Activated CD4-positive, alpha-beta T cell treated with anti-CD3 and anti-CD28 coated beads, Interleukin-2, amount 10 ng/mL, durations not matched to agents 7 days and 5 days (primary cell): ENCODE data around the gene FOCAD. TPM values are rescaled to one million over a fixed set of nuclear protein-coding genes. Genes with fewer than 3 reads are reported as not detected.
A peak's percentile ranks its signal among the peaks of the same experiment; 100 is the strongest.
"Not testable (repeated sequence)": the region's sequence is repeated elsewhere in the genome, so short reads cannot be mapped to it uniquely, and the experiment has no call there.

Source experiments
- CTCF ChIA-PET: fragments of 350-600 bp; sonication (Branson Sonifier 250); formaldehyde crosslinking; loops from one replicate; lab custom pipeline; 2021; ENCODE audit warnings: antibody characterized with exemption; lab: Charles Lee
- POLR2A ChIA-PET: fragments of 350-600 bp; sonication (Branson Sonifier 250); formaldehyde crosslinking; loops from one replicate; lab custom pipeline; 2021; ENCODE audit warnings: antibody characterized with exemption; lab: Charles Lee
- DNase-seq: peaks from one replicate; pipeline ENCODE4 v3.0.0-alpha.2; 2020
- H3K27ac Mint-ChIP-seq: one replicate; pipeline ENCODE4 v1.8.0; 2021; ENCODE audit warnings: mild to moderate bottlenecking, moderate library complexity, mixed read lengths
- H3K27me3 Mint-ChIP-seq: one replicate; pipeline ENCODE4 v1.8.0; 2021; ENCODE audit warnings: mixed read lengths
- H3K36me3 Mint-ChIP-seq: one replicate; pipeline ENCODE4 v1.8.0; 2021; ENCODE audit warnings: low read depth, mixed read lengths
- H3K4me1 Mint-ChIP-seq: one replicate; pipeline ENCODE4 v1.8.0; 2021; ENCODE audit warnings: mixed read lengths
- H3K4me3 Mint-ChIP-seq: one replicate; pipeline ENCODE4 v1.8.0; 2021; ENCODE audit warnings: mild to moderate bottlenecking, moderate library complexity, mixed read lengths
- H3K9me3 Mint-ChIP-seq: one replicate; pipeline ENCODE4 v1.8.0; 2021; ENCODE audit warnings: mixed read lengths
- total RNA-seq, 2 experiments: library from RNA; stranded (reverse); gene quantifications; one replicate each; pipeline ENCODE4 v1.2.3, GENCODE V29; 2021

Gene FOCAD
- total RNA-seq, 2 experiments from 2014 or later: 31.4 to 32.1 TPM

DNA sequence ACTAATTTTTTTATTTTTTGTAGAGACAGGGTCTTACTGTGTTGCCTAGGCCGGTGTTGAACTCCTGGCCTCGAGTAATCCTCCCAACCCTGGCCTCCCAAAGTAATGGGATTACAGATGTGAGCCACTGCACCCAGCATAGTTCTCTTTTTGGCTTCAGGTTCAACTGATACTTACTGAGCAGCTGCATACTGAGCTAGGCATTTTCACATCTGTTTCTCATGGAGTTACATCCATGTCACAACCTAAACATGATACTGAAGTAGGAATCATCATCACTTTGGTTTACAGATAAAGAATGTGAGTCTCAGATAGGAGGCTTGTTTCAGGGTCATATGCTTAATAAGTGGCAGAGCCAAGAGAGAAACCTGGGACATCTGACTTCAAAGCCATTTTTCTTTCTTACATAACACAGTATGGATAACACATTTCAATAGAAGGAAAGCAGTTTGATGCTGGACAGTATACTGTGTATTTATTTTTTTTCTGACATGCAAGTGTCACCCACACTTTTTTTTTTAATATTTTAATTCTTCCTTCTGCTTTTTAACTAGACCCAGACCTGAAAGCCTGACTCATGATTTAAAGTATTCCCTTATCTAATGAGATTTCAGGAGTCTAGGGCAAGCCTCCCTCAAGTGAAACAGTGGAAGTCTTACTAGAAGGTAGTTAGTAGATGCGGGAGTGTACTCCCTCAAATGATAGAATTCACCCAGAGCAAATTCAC is 256.6 kb downstream of the FOCAD start:
- no peaks in the 10 kb centered on the region for H3K9me3 Mint-ChIP-seq
- DNase-seq: no peak
- no peak overlapping the region for H3K4me3 Mint-ChIP-seq
- POLR2A ChIA-PET: no interaction called here
- H3K4me1 Mint-ChIP-seq: peaks cover 4% of the 10 kb centered on the region
- H3K36me3 Mint-ChIP-seq: peaks cover 11% of the 10 kb centered on the region
- H3K27me3 Mint-ChIP-seq: no peaks in the 10 kb centered on the region
- CTCF ChIA-PET: interaction anchor here (0.7 to 2.8 kb wide), 12 partner anchors 9 to 716 kb away, joined by 3 to 14 read pairs (median 4); partner anchors contain the start of gene MLLT3
- H3K27ac Mint-ChIP-seq: peak overlapping the region; percentile 25

DNA sequence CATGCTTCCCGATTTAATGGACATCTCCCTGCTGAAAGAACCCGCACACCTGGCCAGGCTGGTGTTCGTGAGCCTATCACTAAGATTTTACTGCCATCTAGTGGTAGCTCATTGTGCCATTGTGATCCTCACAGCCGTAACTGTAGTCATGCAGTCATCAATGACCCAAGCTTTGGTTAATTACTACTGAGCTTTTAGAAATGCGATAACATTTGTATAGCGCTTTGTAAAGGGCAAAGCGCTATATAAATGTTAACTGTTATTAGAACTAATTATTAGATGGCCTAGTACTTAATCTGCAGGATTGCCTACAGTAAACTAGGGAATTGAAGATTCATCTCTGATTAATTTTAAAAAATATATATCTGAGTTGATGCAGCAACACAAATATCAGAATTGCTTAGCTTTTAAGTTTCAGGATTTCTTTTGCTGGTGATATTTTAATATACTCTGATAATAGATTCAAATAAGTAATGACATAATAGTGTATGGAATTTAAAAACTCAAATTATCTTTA is 257.2 kb downstream of the FOCAD start:
- H3K4me3 Mint-ChIP-seq: no peak overlapping the region
- CTCF ChIA-PET: interaction anchor here (0.7 to 2.8 kb wide), 12 partner anchors 10 to 716 kb away, joined by 3 to 14 read pairs (median 4); partner anchors contain the start of gene MLLT3
- H3K36me3 Mint-ChIP-seq: peaks cover 7% of the 10 kb centered on the region
- H3K9me3 Mint-ChIP-seq: no peaks in the 10 kb centered on the region
- no peaks in the 10 kb centered on the region for H3K27me3 Mint-ChIP-seq
- peaks cover 4% of the 10 kb centered on the region for H3K4me1 Mint-ChIP-seq
- DNase-seq: peak; percentile 73
- POLR2A ChIA-PET: no interaction called here
- no peak overlapping the region for H3K27ac Mint-ChIP-seq

DNA sequence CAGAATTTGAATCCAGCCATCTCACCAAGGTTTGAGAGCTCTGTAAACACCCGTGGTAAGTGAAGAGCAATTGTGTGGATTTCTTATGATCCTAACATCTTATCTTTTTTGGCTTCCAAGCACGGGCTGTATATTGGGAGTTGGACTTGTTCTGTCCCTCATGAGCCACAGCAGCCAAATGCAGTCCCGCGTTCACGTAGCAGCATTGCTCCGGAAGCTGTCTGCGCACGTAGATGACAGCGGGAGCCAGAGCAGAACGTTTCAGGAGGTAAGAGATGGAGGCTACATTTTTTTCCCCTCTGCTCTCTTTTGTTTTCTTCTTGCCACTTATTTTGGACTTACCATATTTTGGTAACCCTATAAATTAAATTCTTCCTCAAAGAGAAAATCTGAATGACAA is 260.4 kb downstream of the FOCAD start:
- CTCF ChIA-PET: interaction anchor here (1.0 to 1.2 kb wide), 2 partner anchors 13 to 19 kb away, joined by 3 read pairs; no protein-coding TSS in a partner anchor

DNA sequence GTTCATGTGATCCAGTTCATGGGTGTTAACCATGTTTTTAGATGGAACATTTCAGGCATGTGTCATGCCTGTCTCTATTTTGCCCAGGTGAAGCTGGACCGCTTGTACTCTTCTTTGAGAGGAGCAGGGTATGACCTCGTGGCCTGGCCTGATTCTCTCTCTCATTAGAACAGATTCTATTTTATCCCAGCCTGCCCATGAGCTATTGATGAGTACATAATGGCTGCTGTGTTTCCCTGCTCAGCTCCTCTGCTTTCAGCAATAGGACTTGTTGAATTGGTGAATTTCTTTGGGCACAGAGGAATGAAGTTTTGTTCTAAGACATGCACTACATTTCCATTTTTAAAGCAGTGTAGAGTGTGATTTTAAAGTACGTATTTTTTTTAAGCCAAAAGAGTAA is 261.2 kb downstream of the FOCAD start:
- POLR2A ChIA-PET: no interaction called here
- CTCF ChIA-PET: interaction anchor here (1.2 kb wide), 1 partner anchor 18 kb away, joined by 3 read pairs; no protein-coding TSS in a partner anchor

More for the DNA sequence above, 260.4 kb downstream of the FOCAD start:
- no peaks in the 10 kb centered on the region for H3K9me3 Mint-ChIP-seq
- H3K27ac Mint-ChIP-seq: no peak overlapping the region
- peaks cover 4% of the 10 kb centered on the region for H3K4me1 Mint-ChIP-seq
- no peaks in the 10 kb centered on the region for H3K36me3 Mint-ChIP-seq
- H3K27me3 Mint-ChIP-seq: no peaks in the 10 kb centered on the region
- no peak for DNase-seq
- H3K4me3 Mint-ChIP-seq: no peak overlapping the region
- POLR2A ChIA-PET: no interaction called here

DNA sequence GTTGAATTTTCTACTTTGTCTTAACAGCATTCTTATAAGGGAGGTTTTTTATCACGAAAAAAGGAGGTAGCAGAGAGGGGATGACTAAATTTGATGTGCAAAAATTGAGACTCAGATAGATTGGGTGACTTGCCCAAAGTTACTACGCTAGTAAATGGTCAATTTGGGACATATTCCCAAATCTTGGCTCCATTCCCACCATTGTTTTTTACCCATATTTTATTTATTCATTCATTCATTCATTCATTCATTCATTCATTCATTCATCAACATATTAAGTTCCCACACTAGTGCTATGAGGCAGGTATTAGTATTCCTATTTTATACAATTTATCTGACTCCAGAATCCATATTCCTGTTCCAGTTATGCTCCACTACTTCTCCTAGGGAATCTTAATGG is 261.8 kb downstream of the FOCAD start:
- Mint-ChIP-seq H3K27ac (no peak overlapping the region), H3K4me1 (peaks cover 3% of the 10 kb centered on the region), H3K27me3 (no peaks in the 10 kb centered on the region), H3K36me3 (peaks cover 2% of the 10 kb centered on the region), H3K9me3 (no peaks in the 10 kb centered on the region), H3K4me3 (no peak overlapping the region)
- POLR2A ChIA-PET: no interaction called here
- CTCF ChIA-PET: no interaction called here
- no peak for DNase-seq

More for the DNA sequence above, 261.2 kb downstream of the FOCAD start:
- DNase-seq: no peak
- Mint-ChIP-seq H3K27ac (no peak overlapping the region), H3K36me3 (no peaks in the 10 kb centered on the region), H3K4me1 (peaks cover 4% of the 10 kb centered on the region), H3K9me3 (no peaks in the 10 kb centered on the region), H3K27me3 (no peaks in the 10 kb centered on the region), H3K4me3 (no peak overlapping the region)

DNA sequence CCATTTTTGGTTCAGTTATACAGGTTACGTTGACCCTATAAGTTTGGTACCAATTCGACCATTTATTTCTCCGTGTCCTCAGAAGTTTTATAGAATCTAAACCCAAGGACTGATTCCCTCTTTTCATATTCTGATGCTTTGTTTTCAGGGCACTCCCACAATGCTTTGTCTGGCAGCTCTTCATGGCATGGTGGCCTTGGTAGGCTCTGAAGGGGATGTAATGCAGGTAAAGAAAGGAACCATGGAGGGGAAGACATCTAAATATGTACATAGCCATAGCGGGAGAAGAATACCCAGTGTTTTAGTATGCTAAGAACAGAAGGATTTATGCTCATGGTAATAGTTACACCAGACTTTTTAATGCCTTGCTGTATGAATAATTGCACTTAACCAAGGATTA is 264.6 kb downstream of the FOCAD start:
- no peaks in the 10 kb centered on the region for H3K9me3 Mint-ChIP-seq
- ChIA-PET CTCF (no interaction called here), POLR2A (no interaction called here)
- no peaks in the 10 kb centered on the region for H3K4me1 Mint-ChIP-seq
- DNase-seq: no peak
- H3K4me3 Mint-ChIP-seq: no peak overlapping the region
- H3K36me3 Mint-ChIP-seq: peaks cover 23% of the 10 kb centered on the region
- H3K27ac Mint-ChIP-seq: no peak overlapping the region
- no peaks in the 10 kb centered on the region for H3K27me3 Mint-ChIP-seq

DNA sequence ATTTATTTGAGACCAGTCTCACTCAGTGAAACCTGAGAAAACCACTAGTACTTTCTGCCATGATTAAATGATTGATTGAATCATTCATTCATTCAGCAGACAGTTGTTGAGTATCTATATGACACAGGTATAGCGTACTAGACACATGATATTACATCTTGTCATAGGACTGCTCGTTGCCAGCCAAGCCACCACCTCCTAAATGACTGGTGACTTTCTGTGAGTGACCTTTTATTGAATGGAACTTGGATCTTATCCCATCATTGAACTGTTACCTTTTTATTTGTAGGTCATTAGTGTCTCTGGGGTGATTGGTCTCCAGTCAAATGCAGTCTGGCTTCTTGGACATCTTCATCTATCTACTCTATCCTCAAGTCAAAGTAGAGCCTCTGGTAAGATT is 266.6 kb downstream of the FOCAD start:
- Mint-ChIP-seq H3K4me1 (no peaks in the 10 kb centered on the region), H3K36me3 (peaks cover 24% of the 10 kb centered on the region), H3K27me3 (no peaks in the 10 kb centered on the region), H3K9me3 (no peaks in the 10 kb centered on the region), H3K4me3 (no peak overlapping the region), H3K27ac (no peak overlapping the region)
- DNase-seq: no peak
- ChIA-PET CTCF (interaction anchor here (0.9 to 2.3 kb wide), 2 partner anchors 9 to 171 kb away, joined by 3 to 9 read pairs; no protein-coding TSS in a partner anchor), POLR2A (no interaction called here)

DNA sequence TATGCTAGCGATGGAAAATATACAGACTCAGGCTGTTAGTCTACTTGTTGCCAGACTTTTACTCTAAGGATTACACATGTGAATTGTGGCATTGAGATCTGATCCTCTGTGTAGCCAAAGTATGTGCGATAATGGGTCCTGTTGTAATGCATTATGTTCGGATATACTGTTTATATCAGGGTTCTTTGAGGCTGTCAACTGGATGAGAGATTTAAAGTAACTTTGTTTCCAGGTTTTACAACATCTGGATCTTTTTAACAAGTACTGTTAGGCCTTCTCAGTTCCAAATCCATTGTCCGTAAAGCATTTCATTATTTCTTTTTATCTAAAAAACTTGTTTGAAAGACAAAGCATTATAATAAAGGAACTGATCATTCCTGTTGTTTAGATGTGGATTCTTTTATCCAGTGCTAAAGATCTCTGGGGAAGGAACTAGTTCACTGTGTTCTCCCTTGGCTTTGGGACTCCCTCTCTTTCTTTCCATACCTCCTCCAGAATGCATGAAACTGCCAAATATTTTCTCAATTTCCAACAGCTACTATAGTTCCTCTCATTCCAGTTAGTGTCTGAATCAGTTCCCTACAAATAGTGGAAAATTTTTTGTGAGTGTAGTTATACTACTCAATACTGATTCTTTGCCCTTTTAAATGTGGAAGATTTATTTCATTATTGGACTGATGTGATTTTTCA is 278.6 kb downstream of the FOCAD start:
- no peaks in the 10 kb centered on the region for H3K4me1 Mint-ChIP-seq
- no peak overlapping the region for H3K27ac Mint-ChIP-seq
- POLR2A ChIA-PET: no interaction called here
- no peak overlapping the region for H3K4me3 Mint-ChIP-seq
- peaks cover 5% of the 10 kb centered on the region for H3K36me3 Mint-ChIP-seq
- DNase-seq: no peak
- H3K27me3 Mint-ChIP-seq: no peaks in the 10 kb centered on the region
- H3K9me3 Mint-ChIP-seq: peaks cover 2% of the 10 kb centered on the region
- CTCF ChIA-PET: interaction anchor here (1.2 to 1.9 kb wide), 2 partner anchors 15 to 18 kb away, joined by 3 to 4 read pairs; no protein-coding TSS in a partner anchor

DNA sequence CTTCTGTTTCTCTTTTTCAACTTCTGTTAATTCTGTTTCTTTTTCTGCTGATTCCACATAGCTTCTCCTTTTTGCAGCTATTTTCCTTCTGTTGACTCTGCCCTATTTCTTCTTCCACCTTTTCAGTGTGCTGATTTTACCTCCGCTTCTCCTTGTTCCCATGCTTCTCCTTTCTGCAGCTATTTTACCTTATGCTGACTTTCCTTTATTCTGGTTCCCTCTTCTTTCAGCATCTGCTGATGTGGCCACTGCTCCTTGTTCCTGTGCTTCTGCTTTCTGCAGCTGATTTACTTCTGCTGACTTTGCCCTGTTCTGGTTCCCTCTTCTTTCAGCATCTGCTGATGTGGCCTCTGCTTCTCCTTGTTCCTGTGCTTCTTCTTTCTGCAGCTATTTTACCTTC is 288.6 kb downstream of the FOCAD start:
- H3K27me3 Mint-ChIP-seq: no peaks in the 10 kb centered on the region
- no peaks in the 10 kb centered on the region for H3K4me1 Mint-ChIP-seq
- no peak overlapping the region for H3K4me3 Mint-ChIP-seq
- peaks cover 22% of the 10 kb centered on the region for H3K36me3 Mint-ChIP-seq
- H3K27ac Mint-ChIP-seq: no peak overlapping the region
- H3K9me3 Mint-ChIP-seq: no peaks in the 10 kb centered on the region
- ChIA-PET CTCF (no interaction called here), POLR2A (no interaction called here)
- no peak for DNase-seq

DNA sequence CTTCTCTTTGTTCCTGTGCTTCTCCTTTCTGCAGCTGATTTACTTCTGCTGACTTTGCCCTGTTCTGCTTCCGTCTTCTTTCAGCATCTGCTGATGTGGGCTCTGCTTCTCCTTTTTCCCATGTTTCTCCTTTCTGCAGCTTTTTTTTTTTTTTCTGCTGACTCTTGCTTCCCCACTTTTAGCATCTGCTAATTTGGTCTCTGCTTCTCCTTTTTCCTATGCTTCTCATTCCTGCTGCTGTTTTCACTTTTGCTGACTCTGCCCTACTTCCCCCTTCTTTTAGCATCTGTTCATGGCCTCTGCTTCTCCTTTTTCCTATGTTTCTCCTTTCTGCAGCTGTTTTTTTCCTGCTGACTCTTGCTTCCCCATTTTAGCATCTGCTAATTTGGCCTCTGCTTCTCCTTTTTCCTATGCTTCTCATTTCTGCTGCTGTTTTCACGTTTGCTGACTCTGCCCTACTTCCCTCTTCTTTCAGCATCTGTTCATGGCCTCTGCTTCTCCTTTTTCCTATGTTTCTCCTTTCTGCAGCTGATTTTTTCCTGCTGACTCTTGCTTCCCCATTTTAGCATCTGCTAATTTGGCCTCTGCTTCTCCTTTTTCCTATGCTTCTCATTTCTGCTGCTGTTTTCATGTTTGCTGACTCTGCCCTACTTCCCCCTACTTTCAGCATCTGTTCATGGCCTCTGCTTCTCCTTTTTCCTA is 289.3 kb downstream of the FOCAD start:
- POLR2A ChIA-PET, H3K27ac Mint-ChIP-seq, DNase-seq, H3K9me3 Mint-ChIP-seq, CTCF ChIA-PET, H3K4me1 Mint-ChIP-seq, H3K4me3 Mint-ChIP-seq, H3K27me3 Mint-ChIP-seq: not testable (repeated sequence)
- peaks cover 22% of the 10 kb centered on the region for H3K36me3 Mint-ChIP-seq

DNA sequence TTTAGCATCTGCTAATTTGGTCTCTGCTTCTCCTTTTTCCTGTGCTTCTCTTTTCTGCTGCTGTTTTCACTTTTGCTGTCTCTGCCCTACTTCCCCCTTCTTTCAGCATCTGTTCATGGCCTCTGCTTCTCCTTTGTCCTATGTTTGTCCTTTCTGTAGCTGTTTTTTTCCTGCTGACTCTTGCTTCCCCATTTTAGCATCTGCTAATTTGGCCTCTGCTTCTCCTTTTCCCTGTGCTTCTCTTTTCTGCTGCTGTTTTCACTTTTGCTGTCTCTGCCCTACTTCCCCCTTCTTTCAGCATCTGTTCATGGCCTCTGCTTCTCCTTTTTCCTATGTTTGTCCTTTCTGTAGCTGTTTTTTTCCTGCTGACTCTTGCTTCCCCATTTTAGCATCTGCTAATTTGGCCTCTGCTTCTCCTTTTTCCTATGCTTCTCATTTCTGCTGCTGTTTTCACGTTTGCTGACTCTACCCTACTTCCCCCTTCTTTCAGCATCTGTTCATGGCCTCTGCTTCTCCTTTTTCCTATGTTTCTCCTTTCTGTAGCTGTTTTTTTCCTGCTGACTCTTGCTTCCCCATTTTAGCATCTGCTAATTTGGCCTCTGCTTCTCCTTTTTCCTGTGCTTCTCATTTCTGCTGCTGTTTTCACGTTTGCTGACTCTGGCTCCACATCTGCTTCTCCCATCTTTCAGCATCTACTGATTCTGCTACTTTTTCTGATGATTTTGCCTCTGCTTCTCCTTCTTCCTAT is 290.3 kb downstream of the FOCAD start:
- not testable (repeated sequence) for H3K27ac Mint-ChIP-seq, H3K9me3 Mint-ChIP-seq

DNA sequence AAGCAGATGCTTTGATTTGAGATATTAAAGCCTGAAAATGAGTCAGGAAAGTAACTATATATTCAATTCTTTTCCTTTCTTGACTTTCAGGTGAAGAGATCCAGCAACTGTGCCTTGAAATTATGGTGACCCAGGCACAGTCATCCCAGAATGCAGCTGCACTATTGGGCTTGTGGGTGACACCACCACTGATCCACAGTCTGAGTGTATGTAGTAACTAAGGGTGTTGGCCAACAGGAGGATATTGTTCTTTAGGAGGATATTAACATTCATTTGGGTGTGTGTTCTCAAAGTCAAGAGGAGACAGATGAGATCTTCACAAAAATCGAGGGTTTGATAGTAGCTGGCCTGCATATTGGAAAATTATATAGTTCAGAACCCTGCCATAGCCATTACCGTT is 294.2 kb downstream of the FOCAD start:
- POLR2A ChIA-PET: no interaction called here
- CTCF ChIA-PET: interaction anchor here (1.2 kb wide), 1 partner anchor 19 kb away, joined by 3 read pairs; no protein-coding TSS in a partner anchor
- DNase-seq: no peak
- peaks cover 21% of the 10 kb centered on the region for H3K36me3 Mint-ChIP-seq
- H3K9me3 Mint-ChIP-seq: no peaks in the 10 kb centered on the region
- H3K4me3 Mint-ChIP-seq: no peak overlapping the region
- H3K27me3 Mint-ChIP-seq: no peaks in the 10 kb centered on the region
- no peaks in the 10 kb centered on the region for H3K4me1 Mint-ChIP-seq
- H3K27ac Mint-ChIP-seq: no peak overlapping the region

More for the DNA sequence above, 290.3 kb downstream of the FOCAD start:
- CTCF ChIA-PET, DNase-seq, H3K27me3 Mint-ChIP-seq, H3K4me3 Mint-ChIP-seq, H3K4me1 Mint-ChIP-seq, POLR2A ChIA-PET: not testable (repeated sequence)
- peaks cover 25% of the 10 kb centered on the region for H3K36me3 Mint-ChIP-seq
